Stimulated activated CD8-positive, alpha-beta memory T cell treated with anti-CD3 and anti-CD28 coated beads, Interleukin-4, amount 100 ng/mL, for 48 hours (primary cell): ENCODE measurements around the gene RELL1.

Experiments
- DNase-seq: peaks from one replicate; pipeline ENCODE4 v3.0.0-alpha.2; 2020

RELL1 gene, protein sequence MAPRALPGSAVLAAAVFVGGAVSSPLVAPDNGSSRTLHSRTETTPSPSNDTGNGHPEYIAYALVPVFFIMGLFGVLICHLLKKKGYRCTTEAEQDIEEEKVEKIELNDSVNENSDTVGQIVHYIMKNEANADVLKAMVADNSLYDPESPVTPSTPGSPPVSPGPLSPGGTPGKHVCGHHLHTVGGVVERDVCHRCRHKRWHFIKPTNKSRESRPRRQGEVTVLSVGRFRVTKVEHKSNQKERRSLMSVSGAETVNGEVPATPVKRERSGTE

DNA sequence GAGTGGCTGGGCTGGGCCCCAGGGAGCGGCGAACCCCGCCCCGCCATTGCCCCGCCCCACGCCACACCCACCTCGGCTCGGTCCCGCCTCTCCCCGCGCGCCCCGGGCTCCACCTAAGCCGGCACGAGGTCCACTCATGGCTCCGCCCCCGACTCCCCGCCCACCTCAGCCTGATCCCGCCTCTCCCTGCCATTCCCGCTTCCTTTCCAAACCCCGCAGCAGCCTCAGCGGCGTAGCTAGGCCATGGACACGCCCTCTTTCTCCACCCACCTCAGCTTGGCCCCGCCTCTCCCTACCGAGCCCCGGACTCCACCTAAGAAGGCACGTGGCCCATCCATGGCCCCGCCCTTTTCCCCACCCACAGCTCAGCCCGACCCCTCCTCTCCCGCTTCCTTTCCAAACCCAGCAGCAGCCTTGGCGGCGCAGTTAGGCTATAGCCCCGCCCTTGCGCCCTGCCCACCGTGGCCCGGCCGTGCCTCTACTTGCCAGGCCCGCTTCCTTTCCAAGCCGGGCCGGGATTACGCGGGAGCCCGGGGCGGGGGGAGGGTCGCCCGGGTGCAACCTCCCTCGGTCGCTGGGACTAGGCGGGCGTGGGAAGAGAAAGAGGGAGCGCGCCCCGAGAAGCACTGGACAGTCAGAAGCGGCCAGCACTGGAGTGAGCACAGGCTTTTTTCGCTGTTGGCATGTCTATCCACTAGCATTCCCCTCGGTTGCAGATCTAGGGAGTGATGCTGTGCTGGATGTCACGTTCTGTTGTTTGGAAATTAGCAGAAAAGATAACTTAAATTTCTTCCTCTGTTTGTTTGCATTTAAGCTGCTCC is at the start of gene RELL1:
TSS of gene RELL1 (minus strand) at position 4 of the 821 bp plus-strand sequence. CDS start 89 bp downstream, outside the sequence.
- DNase-seq: peak; percentile 99

DNA sequence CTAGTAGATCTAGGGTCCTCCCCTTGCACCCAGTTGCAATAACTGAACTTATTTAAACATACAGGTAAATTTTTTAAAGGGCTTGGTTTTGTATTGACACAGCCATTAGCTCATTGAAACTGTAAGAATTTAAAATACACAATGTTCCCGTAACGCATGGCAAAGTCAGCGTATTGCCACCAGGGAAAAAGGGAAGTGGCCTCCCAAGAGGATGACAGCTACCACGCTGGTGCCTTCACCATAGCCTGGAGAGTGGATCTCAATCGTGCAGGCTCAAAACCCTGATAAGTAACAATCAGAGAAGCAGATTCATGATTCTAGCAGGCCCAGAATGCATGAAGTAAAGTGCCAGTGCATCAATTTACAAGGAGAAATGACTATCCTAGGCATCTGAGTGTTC is 49.4 kb upstream of the RELL1 start:
- no peak for DNase-seq

DNA sequence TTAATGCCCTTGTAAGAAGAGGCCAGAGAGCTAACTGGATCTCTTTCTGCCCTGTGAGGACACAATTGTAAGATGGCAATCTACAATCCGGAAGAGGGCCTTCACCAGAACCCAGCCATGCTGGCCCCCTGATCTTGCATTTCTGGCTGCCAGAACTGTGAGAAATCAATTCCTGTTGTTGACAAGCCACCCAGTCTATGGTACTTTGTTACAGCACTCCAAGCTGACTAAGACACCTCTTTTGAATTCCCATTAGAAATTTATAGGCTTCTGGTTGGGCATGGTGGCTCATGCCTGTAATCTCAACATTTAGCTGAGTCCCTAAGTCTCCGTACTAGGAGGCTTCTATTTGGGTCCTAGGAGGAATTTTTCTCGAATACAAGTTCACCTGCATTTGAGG is 48.8 kb upstream of the RELL1 start:
- DNase-seq: no peak

DNA sequence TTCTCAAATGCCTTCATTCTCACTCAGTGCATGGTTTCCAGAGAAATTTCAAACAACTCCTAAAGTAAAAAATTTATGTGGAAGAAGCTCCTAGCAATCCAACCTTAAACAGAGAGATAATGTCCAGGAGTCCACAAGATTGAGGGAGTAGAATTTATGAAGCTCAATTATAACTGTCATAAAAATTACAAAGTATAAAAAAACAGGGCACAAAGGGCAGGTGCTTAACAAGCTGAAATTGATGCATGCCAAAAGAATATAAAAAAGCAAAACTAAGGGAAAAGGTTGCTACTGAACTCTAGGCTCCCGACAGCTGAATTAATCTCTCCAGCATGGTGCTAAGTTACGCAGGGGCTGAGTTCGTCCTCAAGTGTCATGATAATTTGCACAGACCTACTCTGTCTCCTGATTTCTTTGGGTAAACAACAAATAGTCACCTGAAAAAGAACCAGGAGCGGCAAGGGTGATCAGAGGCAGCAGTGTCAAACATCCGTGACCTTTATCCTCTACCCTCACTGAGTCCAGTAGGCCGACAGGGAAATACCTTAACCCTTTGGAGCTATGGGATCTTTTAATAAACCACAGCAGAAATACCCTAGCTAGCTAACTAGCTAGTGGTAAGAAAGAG is 47.2 kb upstream of the RELL1 start:
- DNase-seq: no peak

DNA sequence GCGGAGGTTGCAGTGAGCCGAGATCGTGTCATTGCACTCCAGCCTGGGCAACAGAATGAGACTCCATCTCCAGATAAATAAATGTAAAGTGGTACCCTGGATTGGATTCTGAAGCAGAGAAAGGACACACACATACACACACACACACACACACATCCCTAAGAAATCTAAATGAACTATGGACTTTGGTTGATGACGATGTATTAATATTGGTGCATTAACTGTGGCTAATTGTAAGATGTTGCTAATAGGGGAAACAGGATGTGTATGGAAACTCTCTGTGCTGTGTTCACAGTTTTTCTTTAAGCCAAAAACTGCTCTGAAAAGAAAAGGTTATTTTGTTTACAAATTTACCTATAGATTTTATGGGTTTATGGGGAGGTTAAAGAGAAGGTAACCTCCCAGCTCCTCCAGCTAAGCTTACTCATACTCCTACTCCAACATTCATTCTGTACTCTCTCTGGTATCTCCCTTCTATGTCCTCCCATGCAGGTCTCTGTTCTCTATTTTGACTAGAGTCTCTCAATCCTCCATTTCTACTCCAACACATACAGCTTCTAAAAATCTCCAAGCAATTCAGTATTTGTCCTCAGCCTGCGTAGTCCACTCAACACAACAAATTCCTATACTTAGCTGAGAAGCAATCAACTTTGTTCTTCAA is 46.5 kb upstream of the RELL1 start:
- no peak for DNase-seq

DNA sequence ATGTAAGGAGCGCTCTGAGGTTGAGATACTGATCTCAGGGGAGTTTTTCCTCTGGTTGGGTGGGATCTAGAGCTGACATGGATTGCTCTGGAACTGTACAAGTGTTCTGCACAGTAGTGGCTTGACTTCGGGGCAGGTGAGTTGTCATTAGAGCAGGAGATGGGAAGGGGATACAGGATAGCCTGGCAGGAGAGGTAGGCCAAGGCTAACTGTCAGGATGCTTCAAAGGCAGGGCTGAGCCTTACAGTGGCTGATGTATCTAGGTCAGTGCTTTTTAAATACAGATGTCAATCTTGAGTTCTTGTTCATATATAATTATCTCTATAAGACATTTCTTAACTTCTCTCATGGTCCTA is 43.5 kb upstream of the RELL1 start:
- no peak for DNase-seq

DNA sequence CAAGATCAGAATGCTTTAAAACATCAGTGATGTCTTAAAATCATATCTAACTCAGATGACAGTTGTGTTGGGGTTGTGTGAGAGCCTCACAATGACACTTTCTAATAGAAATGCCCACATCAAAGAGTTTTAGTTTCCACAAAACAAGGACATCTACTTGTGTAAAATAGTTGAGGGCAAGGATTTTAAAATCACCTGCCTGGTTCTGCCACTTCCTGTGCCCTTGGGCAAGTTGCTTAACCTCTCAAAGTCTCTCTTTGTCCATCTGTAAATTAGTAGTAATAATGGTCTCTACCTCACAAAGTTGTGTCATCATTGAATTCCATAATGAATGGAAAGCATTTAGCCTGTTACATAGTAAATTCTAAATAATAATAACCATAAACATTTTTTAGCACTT is 41.9 kb upstream of the RELL1 start:
- no peak for DNase-seq

DNA sequence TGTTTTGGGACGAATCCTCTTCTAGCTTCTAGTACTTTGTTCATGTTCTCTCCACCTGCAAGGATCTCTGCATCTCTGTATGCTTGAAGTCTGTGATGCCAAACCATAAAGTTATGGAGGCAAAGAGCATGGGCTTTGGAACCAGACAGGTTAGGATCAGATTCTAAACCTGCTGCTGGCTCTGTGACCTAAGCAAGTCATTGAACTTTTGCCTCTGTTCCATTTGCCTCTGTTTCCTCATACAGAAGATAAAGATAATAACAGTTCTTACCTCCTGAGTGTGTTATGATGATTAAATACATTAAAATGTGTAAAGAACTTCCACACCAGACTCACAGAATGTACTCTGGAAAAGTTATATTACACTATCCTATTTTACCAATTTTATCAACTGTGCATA is 41.5 kb upstream of the RELL1 start:
- no peak for DNase-seq

DNA sequence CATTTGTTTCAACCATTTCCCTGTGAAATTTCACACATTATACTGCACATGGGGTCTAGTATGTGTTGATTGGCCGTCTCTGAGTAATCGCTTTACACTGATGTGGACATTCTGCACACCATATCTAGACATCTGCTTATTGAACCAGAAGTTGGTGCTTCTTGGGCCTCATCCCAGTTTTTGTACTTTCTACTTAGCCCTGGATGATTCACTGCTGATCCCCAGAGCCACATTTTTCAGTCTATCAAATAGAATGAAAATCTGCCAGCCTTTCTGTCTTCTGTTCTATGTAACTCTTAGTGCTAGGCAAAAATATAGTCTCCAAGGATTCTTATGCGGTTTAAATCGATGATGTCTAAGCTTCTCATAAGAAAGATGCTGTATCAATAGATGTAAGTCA is 40.5 kb upstream of the RELL1 start:
- no peak for DNase-seq

DNA sequence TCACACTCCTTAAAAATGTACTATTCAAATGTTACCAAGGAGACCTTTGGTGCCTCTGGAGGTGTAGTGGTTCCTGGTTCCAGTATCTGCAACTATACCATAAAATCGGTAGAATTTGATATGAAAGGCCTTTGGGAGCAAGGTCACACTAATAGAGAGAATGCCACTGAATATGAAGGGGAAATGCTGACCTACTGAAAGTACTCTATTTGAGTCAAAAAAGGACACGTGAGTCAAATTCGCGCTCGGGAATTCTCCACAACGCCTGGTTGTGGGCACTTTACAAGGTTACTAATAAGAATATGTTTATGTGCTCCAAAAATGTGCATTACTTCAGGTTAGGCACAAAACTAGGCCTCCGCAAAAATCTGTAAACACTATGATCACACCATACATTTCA is 39.5 kb upstream of the RELL1 start:
- DNase-seq: no peak

DNA sequence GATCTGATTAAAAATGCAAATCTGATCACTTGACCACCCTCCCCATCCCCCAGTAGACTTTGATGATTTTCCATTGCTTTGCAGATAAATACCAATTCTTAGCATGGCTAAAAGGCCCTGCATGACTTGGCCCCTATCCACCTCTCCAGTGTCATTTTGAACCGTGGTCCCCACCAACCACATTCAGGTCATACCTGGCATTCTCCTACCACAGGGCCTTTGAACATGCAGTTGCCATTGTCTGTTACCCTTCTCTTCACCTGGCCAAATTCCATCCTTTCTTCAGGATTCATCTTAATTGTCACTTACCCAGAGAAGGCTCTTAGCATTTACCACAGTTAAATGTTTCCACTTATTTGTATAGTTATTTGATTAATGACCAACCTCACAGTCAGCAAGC is 36.9 kb upstream of the RELL1 start:
- DNase-seq: no peak

DNA sequence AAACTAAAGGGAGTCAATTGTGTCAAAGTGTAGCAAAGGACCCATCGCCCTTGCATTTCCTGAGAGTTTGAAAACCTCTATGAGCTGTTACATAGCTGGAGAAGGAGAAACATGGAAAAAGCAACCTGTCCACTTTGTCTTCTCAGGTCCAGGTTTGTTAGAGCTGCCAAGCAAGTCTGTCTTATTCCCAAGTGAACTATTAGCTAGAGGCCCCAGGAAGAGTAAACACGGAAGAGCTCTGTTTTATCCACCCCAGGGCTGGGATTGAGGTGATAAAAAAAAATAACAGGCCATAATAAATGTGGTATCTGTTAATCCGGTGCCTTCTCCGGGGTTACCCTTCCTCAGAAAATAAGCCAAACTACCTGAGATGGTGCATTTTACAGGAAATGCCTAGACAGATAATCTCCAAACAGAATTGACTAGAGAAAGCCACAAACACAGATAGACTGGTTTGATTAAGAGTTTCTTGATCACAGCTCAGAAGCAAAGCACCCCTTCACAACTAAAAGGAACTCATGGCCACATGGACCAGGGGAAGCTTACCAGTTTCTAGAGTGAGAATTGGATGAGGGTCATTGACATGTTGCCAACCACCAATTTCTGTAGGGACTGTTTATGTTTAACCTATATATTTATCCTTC is 35.9 kb upstream of the RELL1 start:
- DNase-seq: no peak

DNA sequence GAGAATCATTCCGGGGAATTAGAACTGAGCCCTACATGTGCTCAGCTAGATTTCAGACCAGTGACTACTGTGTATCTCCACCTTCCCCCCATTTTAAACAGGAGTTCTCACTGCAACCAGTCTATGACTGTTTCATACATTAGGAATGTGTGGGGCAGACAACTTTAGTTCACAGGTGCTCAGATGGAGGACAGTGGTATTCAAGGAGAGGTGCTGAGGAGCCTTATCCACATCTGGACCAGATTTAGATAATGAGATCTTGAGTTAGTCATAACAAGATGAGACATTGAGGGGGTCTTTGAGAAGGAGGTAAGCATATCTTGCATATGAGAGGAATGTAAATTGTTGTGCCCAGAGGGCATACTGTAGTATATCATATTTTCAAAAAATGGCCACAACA is 32.8 kb upstream of the RELL1 start:
- DNase-seq: no peak

DNA sequence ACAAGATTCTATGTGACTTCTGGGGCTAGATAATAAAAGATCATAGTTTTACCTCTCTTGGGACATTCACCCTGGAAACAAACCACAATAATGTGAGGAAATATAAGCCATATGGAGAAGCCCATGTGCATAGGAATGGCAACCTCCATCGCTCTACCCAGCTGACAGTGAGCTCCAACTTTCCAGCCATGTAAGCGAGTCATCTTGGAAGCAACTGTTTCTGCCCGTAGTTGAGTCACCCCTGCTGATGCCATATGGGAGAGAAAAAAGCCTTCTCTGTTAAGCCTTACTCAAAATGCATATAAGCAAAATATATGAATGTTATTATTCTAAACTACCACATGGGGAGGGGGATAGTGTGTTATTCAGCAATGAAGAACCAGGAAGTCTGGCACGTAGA is 31.4 kb upstream of the RELL1 start:
- DNase-seq: no peak

DNA sequence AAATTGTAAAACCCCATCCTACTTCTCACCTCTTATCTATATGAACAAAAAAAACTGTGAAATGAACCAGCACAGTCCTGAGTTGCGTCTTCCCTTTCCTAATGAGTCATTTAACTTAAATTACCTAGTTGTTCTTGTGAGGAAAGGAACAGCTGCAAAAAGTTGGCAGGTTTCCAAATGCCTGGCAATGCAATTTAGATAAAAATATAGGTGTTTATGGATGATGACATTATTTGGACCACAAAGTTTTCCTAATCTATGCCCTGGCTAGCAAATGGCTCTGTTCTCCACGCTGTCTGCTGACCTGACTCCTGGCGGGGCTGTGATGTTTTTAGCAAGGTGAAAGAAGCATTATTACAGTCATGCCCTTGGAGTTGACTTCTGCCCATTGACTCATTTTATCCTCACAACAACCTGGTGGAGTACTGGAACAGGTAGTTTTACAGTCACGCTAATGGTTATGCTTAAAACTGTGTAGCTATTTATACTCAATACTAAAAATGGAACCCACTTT is 29.8 kb upstream of the RELL1 start:
- peak; percentile 48 for DNase-seq

DNA sequence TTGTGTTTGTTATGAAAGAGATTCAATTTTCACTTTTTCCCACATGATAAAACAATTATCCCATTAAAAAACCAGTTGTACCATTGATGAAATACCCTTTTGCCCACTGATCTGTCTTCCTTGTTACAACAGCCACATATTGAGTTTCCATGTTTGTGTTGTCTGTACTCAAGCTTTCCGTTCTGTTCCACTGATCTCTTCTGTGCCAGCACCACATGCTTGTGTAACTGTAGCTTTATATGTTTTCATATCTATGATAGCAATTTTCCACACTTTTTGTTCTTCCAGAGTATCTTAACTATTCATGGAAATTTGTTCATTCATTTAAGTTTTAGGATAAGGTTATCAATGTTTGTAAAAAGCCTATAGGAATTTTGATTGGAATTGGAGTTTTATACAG is 24.3 kb upstream of the RELL1 start:
- no peak for DNase-seq

DNA sequence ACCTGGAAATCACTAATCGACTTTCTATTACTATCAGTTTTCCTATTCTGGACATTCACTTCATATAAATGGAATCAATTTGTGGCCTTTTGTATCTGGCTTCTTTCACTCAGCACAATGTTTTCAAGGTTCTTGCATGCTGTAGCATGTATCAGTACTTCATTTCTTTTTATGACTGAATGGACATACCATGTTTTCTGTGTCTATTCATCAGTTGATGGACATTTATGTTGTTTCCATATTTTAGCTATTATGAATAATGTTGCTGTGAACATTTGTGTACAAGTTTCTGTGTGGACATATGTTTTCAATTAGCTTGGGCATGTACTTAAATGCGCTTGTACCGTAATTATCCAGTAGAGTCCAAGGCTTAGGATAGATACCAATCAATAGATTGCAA is 19.9 kb upstream of the RELL1 start:
- no peak for DNase-seq

DNA sequence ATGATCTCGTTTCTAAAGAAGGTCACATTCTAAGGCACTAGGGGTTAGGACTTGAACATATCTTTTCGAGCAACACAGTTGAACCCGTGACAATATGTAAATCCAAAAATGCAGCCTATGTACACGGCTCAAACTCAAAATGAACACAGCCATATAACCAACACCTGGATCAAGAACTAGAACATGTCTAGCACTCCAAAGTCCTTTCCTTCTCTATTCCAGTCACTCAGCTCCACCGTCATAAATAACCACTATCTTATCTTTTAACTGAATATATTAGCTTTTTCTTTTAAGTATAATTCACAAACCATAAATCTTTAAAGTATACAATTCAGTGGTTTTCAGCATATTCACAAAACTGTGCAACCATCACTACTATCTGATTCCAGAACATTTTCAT is 19.4 kb upstream of the RELL1 start:
- DNase-seq: no peak

DNA sequence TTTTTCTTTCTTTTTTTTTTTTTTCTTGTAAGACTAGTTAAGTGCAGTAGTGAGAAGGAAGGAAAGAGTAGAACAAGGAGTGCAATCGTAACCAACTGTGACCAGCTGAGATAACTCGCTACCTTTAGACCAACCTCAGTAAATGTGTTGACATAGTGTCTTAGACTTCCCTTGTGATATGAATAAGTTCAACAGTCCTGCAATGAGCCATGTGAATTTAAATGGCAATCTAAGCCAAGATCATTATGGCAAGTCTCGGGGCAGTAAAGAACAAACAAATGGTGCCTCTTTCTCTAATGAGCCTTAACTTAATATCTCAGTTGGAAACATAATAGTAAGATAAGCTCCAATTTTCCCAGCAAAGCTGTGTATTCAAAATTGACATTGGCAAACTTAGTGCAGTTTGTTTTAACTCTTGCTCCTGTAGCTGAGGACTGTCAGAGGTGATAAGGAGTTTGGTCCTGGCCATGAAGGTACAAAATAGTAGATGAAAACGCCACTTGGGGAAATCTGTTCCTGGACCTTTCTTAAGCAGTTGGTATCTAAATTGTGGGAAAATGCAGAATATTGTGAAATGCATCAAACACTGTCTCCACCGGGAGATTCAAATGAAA is 13.8 kb upstream of the RELL1 start:
- DNase-seq: no peak

DNA sequence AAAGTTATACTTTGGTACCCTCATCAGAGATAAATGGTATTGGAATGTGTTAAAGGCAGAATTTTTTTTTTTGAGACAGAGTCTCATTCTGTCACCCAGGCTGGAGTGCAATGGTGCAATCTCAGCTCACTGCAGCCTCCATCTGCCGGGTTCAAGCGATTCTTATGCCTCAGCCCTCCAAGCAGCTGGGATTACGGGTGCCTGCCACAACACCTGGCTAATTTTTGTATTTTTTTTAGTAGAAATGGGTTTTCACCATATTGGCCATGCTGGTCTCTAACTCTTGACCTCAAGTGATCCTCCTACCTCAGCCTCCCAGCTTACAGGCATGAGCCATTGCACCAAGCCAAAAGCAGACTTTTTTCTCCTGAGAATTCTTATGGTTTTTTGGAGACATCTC is 11.4 kb upstream of the RELL1 start:
- DNase-seq: no peak

DNA sequence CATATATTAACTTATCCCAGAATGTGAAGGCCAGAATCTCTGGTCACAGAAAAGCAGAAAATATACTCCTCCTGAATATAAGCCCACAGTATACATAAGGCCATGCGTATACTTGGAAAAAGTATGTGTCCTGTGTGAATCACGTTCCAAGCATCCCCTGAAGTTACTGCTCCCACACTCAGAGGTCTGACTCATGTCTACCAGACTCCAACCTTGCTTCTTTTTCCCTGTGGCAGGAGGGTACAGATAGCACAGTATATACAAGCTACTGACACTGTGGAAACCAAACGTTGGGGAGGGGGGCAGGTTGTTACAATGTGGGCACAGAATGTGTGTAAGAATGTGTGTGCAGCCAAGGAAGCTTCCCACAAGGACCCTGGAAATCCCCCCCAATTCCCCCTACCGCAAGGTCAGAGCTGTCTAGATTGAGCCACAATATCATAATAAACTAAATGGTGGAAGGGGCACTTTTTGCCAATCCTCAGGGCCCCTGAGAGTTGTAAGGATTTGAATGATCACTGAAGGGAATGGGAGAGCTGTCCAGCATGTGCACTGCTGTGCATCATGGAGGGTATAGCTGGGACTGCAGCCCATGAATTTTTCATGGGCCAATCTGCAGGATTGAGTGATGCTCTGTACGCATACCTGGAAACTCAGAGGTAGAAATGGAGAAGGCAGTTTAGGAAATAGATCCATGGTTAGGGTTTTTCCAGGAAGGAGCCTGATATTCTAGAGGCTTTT is 7.4 kb upstream of the RELL1 start:
- DNase-seq: no peak

DNA sequence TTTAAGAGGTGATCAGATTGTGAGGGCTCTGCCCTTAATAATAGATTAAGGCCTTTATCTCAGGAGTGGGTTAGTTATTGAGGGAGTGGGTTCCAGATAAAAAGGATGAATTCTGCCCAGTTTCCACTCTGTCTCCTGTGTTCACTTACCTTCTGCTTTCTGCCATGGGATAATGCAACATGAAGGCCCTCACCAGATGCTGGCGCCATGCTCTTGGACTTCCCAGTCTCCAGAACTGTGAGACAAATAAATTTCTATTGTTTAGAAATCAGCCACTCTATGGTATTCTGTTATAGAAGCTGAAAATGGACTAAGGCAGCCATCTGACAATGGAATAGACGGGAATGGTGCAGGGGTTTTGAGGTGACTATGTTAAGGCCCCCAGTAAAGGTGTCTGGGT is 6.9 kb upstream of the RELL1 start:
- no peak for DNase-seq
